PC-9 (cell line): ENCODE data around the gene GRIP2.

Experiments
- EZH2 ChIP-seq: fragments of 200-600 bp; sonication (generic); IDR thresholded peaks from 2 replicates; pipeline ENCODE4 v1.8.0; 2017; ENCODE audit warnings: antibody characterized with exemption, low read depth
- TF ChIP-seq, protein P1 (sequence below): fragments of 200-600 bp; sonication (generic); conservative IDR thresholded peaks from 2 replicates; pipeline ENCODE4 v1.6.1; 2017; ENCODE audit warnings: mixed run types, antibody characterized with exemption, mild to moderate bottlenecking, moderate library complexity

DNA sequence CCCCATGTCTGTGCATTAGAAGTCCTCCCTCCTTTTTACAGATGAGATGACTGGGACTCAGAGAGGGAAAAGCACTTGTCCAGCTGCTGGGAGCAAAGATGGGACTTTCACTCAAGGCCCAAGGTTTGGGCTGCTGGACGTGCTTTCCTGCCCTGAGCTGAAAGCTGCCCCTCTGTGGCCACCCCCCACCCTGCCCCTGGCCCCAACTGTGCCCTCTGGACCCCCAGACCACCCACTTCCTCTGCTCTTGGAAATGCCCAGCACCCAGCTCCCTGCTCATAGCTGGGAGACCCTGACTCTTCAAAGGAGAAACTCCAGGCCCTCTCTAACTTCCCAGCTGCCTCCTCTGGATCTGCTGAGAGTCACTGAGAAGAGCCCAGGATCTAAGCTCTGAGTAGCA lies 20.7 kb downstream of the GRIP2 start:
- TF ChIP-seq, protein P1, sequence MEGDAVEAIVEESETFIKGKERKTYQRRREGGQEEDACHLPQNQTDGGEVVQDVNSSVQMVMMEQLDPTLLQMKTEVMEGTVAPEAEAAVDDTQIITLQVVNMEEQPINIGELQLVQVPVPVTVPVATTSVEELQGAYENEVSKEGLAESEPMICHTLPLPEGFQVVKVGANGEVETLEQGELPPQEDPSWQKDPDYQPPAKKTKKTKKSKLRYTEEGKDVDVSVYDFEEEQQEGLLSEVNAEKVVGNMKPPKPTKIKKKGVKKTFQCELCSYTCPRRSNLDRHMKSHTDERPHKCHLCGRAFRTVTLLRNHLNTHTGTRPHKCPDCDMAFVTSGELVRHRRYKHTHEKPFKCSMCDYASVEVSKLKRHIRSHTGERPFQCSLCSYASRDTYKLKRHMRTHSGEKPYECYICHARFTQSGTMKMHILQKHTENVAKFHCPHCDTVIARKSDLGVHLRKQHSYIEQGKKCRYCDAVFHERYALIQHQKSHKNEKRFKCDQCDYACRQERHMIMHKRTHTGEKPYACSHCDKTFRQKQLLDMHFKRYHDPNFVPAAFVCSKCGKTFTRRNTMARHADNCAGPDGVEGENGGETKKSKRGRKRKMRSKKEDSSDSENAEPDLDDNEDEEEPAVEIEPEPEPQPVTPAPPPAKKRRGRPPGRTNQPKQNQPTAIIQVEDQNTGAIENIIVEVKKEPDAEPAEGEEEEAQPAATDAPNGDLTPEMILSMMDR = no peak
- TF ChIP-seq EZH2 = no peak
